T-helper 9 cell (primary cell): ENCODE data around the gene JPH3.

Experiments
- DNase-seq: peaks from one replicate; pipeline ENCODE4 v3.0.0-alpha.2; 2020

Gene JPH3

GRCh38 chr16:87684711-87685404 lies 82.5 kb downstream of the JPH3 start:
- DNase-seq: no peak

- no peak for DNase-seq
Observed at GRCh38 chr16:87685405-87685755, 83.1 kb downstream of the JPH3 start.

GRCh38 chr16:87685766-87686165 lies 83.5 kb downstream of the JPH3 start:
- no peak for DNase-seq

- DNase-seq: no peak
Observed at GRCh38 chr16:87686697-87687096, 84.4 kb downstream of the JPH3 start.

- no peak for DNase-seq
Observed at GRCh38 chr16:87687126-87687910, 85.0 kb downstream of the JPH3 start.

- no peak for DNase-seq
Observed at GRCh38 chr16:87687998-87688529, 85.8 kb downstream of the JPH3 start.

GRCh38 chr16:87688876-87689815 lies 86.8 kb downstream of the JPH3 start:
- DNase-seq: no peak

GRCh38 chr16:87689956-87690465 lies 87.7 kb downstream of the JPH3 start:
- no peak for DNase-seq

- DNase-seq: no peak
Observed at GRCh38 chr16:87690911-87691685, 88.8 kb downstream of the JPH3 start.

GRCh38 chr16:87691686-87692079 lies 89.4 kb downstream of the JPH3 start:
- DNase-seq: no peak

GRCh38 chr16:87692176-87692575 lies 89.9 kb downstream of the JPH3 start:
- DNase-seq: no peak

- DNase-seq: no peak
Observed at GRCh38 chr16:87692756-87693155, 90.4 kb downstream of the JPH3 start.

GRCh38 chr16:87693827-87694226 lies 91.5 kb downstream of the JPH3 start:
- DNase-seq: no peak

- no peak for DNase-seq
Observed at GRCh38 chr16:87694441-87695125, 92.3 kb downstream of the JPH3 start.

- DNase-seq: no peak
Observed at GRCh38 chr16:87695534-87695933, 93.2 kb downstream of the JPH3 start.

GRCh38 chr16:87696726-87697125 lies 94.4 kb downstream of the JPH3 start:
- no peak for DNase-seq

- no peak for DNase-seq
Observed at GRCh38 chr16:87697256-87697655, 94.9 kb downstream of the JPH3 start.

- no peak for DNase-seq
Observed at GRCh38 chr16:87697792-87698191, 95.5 kb downstream of the JPH3 start.

GRCh38 chr16:87698241-87698640 lies 95.9 kb downstream of the JPH3 start:
- no peak for DNase-seq

GRCh38 chr16:87698676-87699199 lies 96.4 kb downstream of the JPH3 start:
- no peak for DNase-seq

GRCh38 chr16:87700406-87701077 lies 98.2 kb downstream of the JPH3 start:
- DNase-seq: no peak
